Stimulated activated CD4-positive, alpha-beta T cell treated with anti-CD3 and anti-CD28 coated beads, TNF-alpha, amount 100 ng/mL, for 4 hours (primary cell): Measurements from ENCODE around the gene ADCK2.
"Not testable (repeated sequence)": the region's sequence is repeated elsewhere in the genome, so short reads cannot be mapped to it uniquely, and the experiment has no call there.

ENCODE experiments used
- DNase-seq, 3 experiments: peaks; one replicate each; pipeline ENCODE4 v3.0.0-alpha.2; 2020; ENCODE audit warnings: low read depth in 3 of 3

The ADCK2 gene

DNA sequence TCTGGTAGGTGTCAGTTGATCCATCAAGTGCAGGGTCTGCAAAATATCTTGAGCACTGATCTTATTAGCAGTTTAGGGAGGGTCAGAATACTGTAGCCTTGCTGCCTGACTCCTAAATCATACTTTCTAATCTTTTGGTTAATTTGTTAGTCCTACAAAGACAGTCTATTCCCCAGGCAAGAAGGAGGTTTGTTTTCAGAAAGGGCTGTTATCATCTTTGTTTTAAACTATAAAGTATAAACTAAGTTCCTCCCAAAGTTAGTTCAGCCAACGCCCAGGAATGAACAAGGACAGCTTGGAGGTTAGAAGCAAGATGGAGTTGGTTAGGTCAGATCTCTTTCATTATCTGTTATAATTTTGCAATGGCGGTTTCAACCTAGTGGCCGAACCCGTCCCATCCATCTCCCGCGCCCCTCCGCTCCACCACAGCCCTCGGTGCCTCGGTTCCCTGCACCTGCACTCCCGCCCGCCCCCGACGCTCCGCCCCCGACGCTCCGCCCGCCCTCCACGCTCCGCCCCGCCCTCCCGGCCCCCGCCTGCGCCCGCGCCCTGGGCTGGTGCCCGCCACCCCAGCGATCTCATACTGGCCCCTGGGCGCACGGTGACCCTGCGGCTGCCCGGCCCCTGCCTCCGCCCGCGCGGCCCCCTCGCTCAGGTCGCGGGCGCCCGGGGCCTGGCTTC is at the start of gene ADCK2:
ADCK2 (plus strand) TSS at position 564 of the 681 bp plus-strand sequence. CDS start 386 bp downstream, outside the sequence.
- peak in 2 of 3 experiments; percentile 33 to 48 for DNase-seq

GRCh38 chr7:140623980-140624379 is 48.8 kb upstream of the ADCK2 start:
- DNase-seq = no peak

GRCh38 chr7:140624392-140625191 is 48.2 kb upstream of the ADCK2 start:
- no peak for DNase-seq

GRCh38 chr7:140625192-140625558 is 47.6 kb upstream of the ADCK2 start:
- not testable (repeated sequence) for DNase-seq

- DNase-seq = no peak
Observed at GRCh38 chr7:140625908-140626868, 46.6 kb upstream of the ADCK2 start.

DNA sequence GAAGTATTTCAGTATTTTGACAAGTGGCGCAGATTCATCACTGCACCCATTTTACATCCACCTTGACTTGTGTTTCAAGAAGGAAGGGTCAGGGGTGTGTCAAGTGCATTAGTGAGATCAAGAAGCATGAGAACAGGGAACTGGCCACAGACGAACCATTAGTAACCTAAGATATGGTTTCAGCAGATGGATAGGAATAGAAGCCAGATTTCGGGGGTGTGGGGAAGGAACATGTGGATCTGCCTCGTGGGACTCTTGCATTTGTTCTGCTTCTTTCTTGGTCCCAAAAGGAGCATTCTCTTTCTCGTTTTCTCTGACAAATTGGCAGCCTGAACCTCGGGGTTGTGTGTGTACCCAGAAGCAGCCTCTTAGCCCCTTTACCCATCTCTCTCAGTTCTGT is 41.7 kb upstream of the ADCK2 start:
- no peak for DNase-seq

- DNase-seq = no peak
Observed at GRCh38 chr7:140631602-140632001, 41.1 kb upstream of the ADCK2 start.

DNA sequence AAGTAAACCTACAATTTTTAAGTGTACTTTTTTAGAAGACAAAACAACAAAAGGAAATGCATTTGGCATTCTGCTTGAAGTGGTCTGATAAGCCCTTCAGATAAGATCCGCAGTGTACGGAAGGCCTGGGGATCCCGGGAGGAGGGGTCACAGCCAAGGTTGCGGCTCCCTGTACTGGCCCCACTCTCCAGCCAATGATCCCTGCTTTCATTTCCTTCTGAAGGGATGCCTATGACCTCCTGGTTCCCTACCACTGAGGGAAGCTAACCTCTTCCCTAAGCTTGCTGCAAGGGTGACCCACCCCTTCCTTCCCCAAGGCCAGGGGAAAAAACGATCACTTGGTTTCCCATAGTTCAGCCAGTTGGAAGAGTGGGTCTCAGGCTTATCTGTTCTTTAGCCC is 37.4 kb upstream of the ADCK2 start:
- no peak for DNase-seq

DNA sequence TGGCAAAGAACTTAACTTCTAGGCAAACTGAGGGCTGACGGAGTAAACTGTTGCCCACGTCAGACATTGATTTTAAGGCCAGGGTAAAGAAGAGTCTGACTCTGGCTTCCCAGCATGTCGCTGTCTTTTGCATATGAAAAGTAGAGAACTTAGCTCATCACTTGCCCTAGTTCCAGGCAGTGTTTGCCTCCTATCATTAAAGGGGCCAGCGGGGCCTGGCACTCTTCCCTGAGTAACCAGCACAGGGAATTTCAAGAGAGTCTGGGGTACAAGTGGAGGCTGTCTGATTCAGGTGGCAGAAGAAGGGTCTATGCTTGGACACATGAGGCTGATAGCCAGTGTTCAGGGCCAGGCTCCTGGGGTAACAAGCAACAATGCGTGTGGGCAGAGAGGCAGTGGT is 36.9 kb upstream of the ADCK2 start:
- DNase-seq = no peak

DNA sequence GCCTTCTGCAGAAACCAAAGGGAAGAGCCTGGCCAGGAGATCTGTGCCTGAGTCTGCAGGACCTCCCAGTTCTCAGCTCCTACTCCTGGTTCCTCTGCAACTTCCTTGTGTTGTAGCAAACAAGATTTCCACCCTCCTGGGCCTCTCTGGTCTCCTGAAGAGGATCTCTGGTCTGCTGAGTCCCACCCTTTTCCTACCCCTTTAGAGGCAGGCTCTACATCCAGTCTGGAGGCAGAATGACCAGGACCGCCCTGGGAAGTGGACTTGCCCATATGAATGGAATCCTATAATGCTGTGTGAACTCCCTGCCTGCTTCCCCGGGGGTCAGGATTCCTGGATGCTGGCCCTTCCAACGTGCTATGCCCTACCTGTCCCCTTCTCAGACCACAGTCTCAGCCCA is 35.3 kb upstream of the ADCK2 start:
- DNase-seq = no peak

- DNase-seq = no peak
Observed at GRCh38 chr7:140638173-140638791, 34.5 kb upstream of the ADCK2 start.

DNA sequence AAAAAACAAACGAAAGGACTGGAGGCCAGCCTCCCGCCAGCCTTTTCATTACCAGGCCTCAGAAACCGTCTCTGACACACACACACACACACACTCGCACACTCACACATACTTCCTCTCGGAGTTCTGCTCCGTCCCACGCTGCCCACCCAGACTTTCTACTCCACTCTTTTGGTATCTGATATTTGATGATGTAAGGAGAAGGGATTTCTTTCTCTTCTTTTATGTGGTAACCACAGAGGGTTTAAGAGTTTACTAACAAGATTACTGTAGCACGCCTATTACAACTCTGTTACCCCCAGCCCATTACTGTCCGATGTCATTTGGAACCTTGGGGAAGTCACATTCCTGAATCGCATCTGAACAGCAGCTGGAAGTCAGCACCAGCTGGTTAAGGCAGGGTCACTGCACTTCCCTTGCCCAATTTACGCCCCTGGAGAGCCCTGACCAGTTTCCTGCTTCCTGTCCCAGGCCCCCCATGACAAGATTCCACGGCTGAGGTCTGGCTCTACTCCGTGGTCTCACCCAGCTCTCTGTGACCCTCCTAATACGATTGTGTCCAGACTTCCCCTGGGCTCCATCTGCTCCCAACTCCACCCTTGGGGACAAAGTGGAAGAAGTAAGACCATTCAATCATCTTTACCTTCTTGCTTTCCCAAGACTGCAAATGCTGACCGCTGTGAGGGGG is 33.2 kb upstream of the ADCK2 start:
- DNase-seq = peak in 1 of 3 experiments; percentile 14

GRCh38 chr7:140640060-140640637 is 32.6 kb upstream of the ADCK2 start:
- DNase-seq = no peak

GRCh38 chr7:140640727-140641523 is 31.8 kb upstream of the ADCK2 start, which contains the start of gene DENND2A:
Gene DENND2A (minus strand): TSS chr7:140640813. CDS start chr7:140602397, 38,416 bp downstream.
- no peak for DNase-seq

DNA sequence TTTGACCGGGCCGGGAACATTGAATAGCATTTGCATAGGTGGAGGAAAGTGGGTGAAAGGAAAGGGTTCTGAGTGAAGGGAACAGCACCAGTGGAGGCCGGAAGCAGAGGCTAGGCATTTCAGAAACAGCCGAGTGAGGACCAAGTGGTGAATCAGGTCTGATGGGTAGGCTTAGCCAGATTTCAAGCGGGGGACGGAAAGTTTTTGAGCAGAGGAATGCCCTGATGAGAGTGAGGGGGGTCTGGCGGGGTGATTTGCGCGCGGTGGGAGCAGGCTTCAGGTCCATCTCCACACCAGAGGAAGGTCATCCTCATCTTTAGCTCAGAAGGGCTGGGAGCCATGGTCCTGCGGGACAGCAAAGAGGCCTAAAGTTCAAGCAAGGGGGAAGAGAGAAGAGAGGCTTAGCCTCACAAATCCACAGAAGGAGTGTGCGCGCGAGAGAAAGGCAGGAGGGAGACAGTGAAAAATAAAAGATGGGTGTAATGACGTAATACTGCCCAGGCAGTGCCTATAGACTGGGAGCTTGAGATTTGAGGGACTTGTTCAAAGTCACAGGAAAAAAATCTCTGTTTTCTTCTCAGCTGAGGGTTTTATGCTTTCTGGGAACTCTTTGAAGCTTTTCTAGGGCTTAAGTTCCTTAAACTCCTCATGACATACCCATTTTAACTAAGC is 31.1 kb upstream of the ADCK2 start:
- DNase-seq = no peak

GRCh38 chr7:140643416-140643815 is 29.3 kb upstream of the ADCK2 start:
- DNase-seq = no peak

DNA sequence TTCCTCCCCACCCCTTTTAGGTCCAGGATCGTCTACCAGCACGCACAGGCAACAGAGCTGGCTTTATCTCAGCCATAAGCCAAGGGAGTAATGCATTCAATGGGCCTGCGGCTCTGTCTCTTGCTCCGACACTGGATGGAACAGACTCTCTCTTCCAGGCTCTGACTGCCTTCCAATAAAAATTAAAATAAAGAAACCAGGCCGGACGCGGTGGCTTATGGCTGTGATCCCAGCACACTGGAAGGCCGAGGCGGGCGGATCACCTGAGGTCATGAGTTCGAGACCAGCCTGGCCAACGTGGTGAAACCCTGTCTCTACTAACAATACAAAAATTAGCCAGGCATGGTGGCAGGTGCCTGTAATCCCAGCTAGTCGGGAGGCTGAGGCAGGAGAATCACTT is 28.0 kb upstream of the ADCK2 start:
- not testable (repeated sequence) for DNase-seq

GRCh38 chr7:140645166-140645900 is 27.4 kb upstream of the ADCK2 start:
- DNase-seq = no peak
